HepG2 (cell line): Measurements from ENCODE around the gene C1orf50. TPM values are rescaled to one million over a fixed set of nuclear protein-coding genes. Genes with fewer than 3 reads are reported as not detected.

Experiments
- ATAC-seq: fragments of 200-7000 bp; cut with Tn5 transposase; 3 replicates; pipeline ENCODE4 v1.9.1; 2020; ENCODE audit warnings: mild to moderate bottlenecking, moderate library complexity
- BruUV-seq: library from RNA; stranded (reverse); fragments of 400-500 nt; replicated peaks from 2 replicates; lab custom pipeline; 2021; lab: Mats Ljungman, UMichigan
- CTCF ChIA-PET: fragments of 300-600 bp; formaldehyde crosslinking; extraction: SDS; loops from one replicate; lab custom pipeline; 2021; ENCODE audit warnings: low total read pairs, inconsistent platforms, low intra/inter-chr PET ratio; lab: Yijun Ruan, JAX
- POLR2A ChIA-PET: fragments of 350-600 bp; sonication (Branson Sonifier 250); formaldehyde crosslinking; loops from one replicate; lab custom pipeline; 2020; ENCODE audit warnings: antibody characterized with exemption, inconsistent platforms; lab: Yijun Ruan, JAX
- DNase-seq: peaks from one replicate; pipeline ENCODE4 v3.0.0-alpha.2; 2015; ENCODE audit warnings: low spot score
- FAIRE-seq: peaks from 3 replicates; lab custom pipeline; 2011; peaks lifted over from hg19 to GRCh38; lab: Jason Lieb, UNC
- H2AFZ ChIP-seq: one replicate; pipeline ENCODE4 v1.6.1; 2011; ENCODE audit warnings: low read length, inconsistent platforms
- H3K27ac ChIP-seq: fragments of 300-600 bp; 3 replicates; pipeline ENCODE4 v1.8.0; 2011; ENCODE audit warnings: mixed run types, mild to moderate bottlenecking, mixed read lengths, low read length, inconsistent platforms; ENCODE audit not compliant: insufficient read depth; ENCODE audit errors: extremely low read length
- H3K27me3 ChIP-seq, 2 experiments: fragments of 200-600 bp in 1 of 2; 2 replicates in 1 of 2; 3 replicates in 1 of 2; pipeline versions ENCODE4 v1.6.0 to v1.8.0; 2011; ENCODE audit warnings: low read length in 2 of 2, mild to moderate bottlenecking in 2 of 2, moderate library complexity in 2 of 2, inconsistent platforms in 1 of 2; ENCODE audit not compliant: insufficient read depth in 2 of 2, control insufficient read depth in 1 of 2
- H3K36me3 ChIP-seq, 2 experiments: fragments of 200-600 bp in 1 of 2; replicated peaks in 1 of 2; 2 replicates in 1 of 2; 3 replicates in 1 of 2; pipeline versions ENCODE4 v1.5.1 to v1.8.0; 2011; ENCODE audit warnings: low read length in 2 of 2, inconsistent platforms in 1 of 2; ENCODE audit not compliant: insufficient read depth in 2 of 2, control insufficient read depth in 1 of 2
- H3K4me1 ChIP-seq: 2 replicates; pipeline ENCODE4 v1.5.1; 2012; ENCODE audit warnings: low read length, inconsistent platforms; ENCODE audit not compliant: insufficient read depth
- H3K4me2 ChIP-seq: 2 replicates; pipeline ENCODE4 v1.6.0; 2011; ENCODE audit warnings: low read depth, low read length, inconsistent platforms
- H3K4me3 ChIP-seq, 3 experiments: fragments of 200-600 bp in 1 of 3; sonication (generic), shearing (Covaris generic) in 1 of 3; replicated peaks in 1 of 3; 2 replicates each; pipeline ENCODE4 v1.5.1; 2011 to 2016; ENCODE audit warnings: low read length in 3 of 3, inconsistent platforms in 2 of 3, low read depth in 2 of 3, mild to moderate bottlenecking in 2 of 3, control low read depth in 1 of 3, mixed read lengths in 1 of 3; ENCODE audit not compliant: insufficient read depth in 1 of 3
- H3K79me2 ChIP-seq: one replicate; pipeline ENCODE4 v1.6.1; 2011; ENCODE audit warnings: low read length, inconsistent platforms; ENCODE audit not compliant: insufficient read depth
- H3K9ac ChIP-seq: 2 replicates; pipeline ENCODE4 v1.6.0; 2011; ENCODE audit warnings: mild to moderate bottlenecking, low read depth, low read length, inconsistent platforms; ENCODE audit not compliant: insufficient read depth
- H3K9me3 ChIP-seq: 2 replicates; pipeline ENCODE4 v1.5.1; 2012; ENCODE audit warnings: mild to moderate bottlenecking, low read length
- H4K20me1 ChIP-seq: 2 replicates; pipeline ENCODE4 v1.6.0; 2011; ENCODE audit warnings: inconsistent platforms, mild to moderate bottlenecking, low read length, moderate library complexity; ENCODE audit not compliant: insufficient read depth
- EED ChIP-seq: sonication (generic); formaldehyde crosslinking; IDR thresholded peaks from 2 replicates; pipeline ENCODE4 v1.5.0; 2020; ENCODE audit warnings: mild to moderate bottlenecking, missing genetic modification reagents
- MEF2D ChIP-seq: sonication (generic); formaldehyde crosslinking; IDR thresholded peaks from 2 replicates; pipeline ENCODE4 v1.5.1; 2020; ENCODE audit warnings: mild to moderate bottlenecking, missing genetic modification reagents
- NFKB2 ChIP-seq: sonication (generic); formaldehyde crosslinking; IDR thresholded peaks from 2 replicates; pipeline ENCODE4 v1.4.0; 2020; ENCODE audit warnings: missing genetic modification reagents, borderline replicate concordance
- NR0B2 ChIP-seq: sonication (generic); formaldehyde crosslinking; IDR thresholded peaks from 2 replicates; pipeline ENCODE4 v1.4.0; 2020; ENCODE audit warnings: mild to moderate bottlenecking, missing genetic modification reagents
- PHB2 ChIP-seq: fragments of 450-650 bp; IDR thresholded peaks from 2 replicates; pipeline ENCODE4 v1.6.1; 2018; ENCODE audit not compliant: partially characterized antibody
- POLR2AphosphoS5 ChIP-seq: IDR thresholded peaks from 2 replicates; pipeline ENCODE4 v1.6.1; 2012; ENCODE audit warnings: low read depth, low read length
- RNF219 ChIP-seq: sonication (generic); formaldehyde crosslinking; IDR thresholded peaks from 2 replicates; pipeline ENCODE4 v1.5.0; 2020; ENCODE audit warnings: mild to moderate bottlenecking, missing genetic modification reagents
- ZBTB7A ChIP-seq: sonication (generic); formaldehyde crosslinking; IDR thresholded peaks from 2 replicates; pipeline ENCODE4 v1.8.0; 2022; ENCODE audit warnings: mild to moderate bottlenecking, missing genetic modification reagents
- ZNF629 ChIP-seq: sonication (generic); formaldehyde crosslinking; conservative IDR thresholded peaks from 2 replicates; pipeline ENCODE4 v1.5.0; 2020; ENCODE audit warnings: missing genetic modification reagents
- WGBS: methylation state at CpG from one replicate; pipeline ENCODE4 v1.1.6; 2017; ENCODE audit warnings: low lambda C conversion rate; 5-methylcytosine and 5-hydroxymethylcytosine counted together
- in situ Hi-C: cut with HindIII; loops from 2 replicates; pipeline ENCODE4 v1.10.0; 2017; ENCODE audit warnings: low pct_unique_long_range_greater_than_20kb; ENCODE audit not compliant: extremely low pct_ligation_motif_present
- intact Hi-C: fragments of 100-400 bp; cut with micrococcal nuclease; formaldehyde crosslinking; loops from one replicate; pipeline ENCODE4 v1.10.0; 2022; ENCODE audit not compliant: unreplicated experiment
- polyA plus RNA-seq, 8 experiments: library from polyadenylated mRNA; depleted of rRNA in 3 of 8; stranded (reverse) in 7 of 8; unstranded in 1 of 8; fragments of >200 nt; fragmentation: Illumina TruSeq in 4 of 8; extraction: Trizol in 4 of 8; gene quantifications; 2 replicates each; pipeline versions ENCODE4 v1.2.1 to v1.2.3, GENCODE V29; 2011 to 2016; ENCODE audit warnings: low read depth in 4 of 8, missing spikeins in 1 of 8, mixed read lengths in 1 of 8; ENCODE audit not compliant: insufficient read depth in 1 of 8
- total RNA-seq, 5 experiments: library from RNA; depleted of rRNA; stranded (reverse); fragments of >200 nt; fragmentation: Illumina TruSeq; extraction: Trizol; gene quantifications; 2 replicates each; pipeline ENCODE4 v1.2.3, GENCODE V29; 2016; ENCODE audit warnings: low read depth in 1 of 5

The C1orf50 gene
- total and polyA plus RNA-seq, 2 of the 13 experiments (the other 11 are each of a cell fraction or from before 2014, with no cell fraction given): 4.3 to 4.8 TPM

GRCh38 chr1:42745851-42746250 lies 21.2 kb upstream of the C1orf50 start:
- Histone ChIP-seq H3K79me2 (no peaks in the 10 kb centered on the region), H3K27ac (no peak overlapping the region), H3K9ac (no peak overlapping the region), H3K9me3 (no peaks in the 10 kb centered on the region), H3K4me2 (no peak overlapping the region), H4K20me1 (no peaks in the 10 kb centered on the region), H3K4me1 (peaks cover 28% of the 10 kb centered on the region), H3K36me3 (peaks cover 14 to 41% of the 10 kb centered on the region in 2 experiments; a peak in 3 of 5 replicates), H3K27me3 (no peaks in the 10 kb centered on the region), H3K4me3 (no peak overlapping the region), H2AFZ (no peak overlapping the region)
- intact Hi-C loops: loop anchor here (5.0 to 10.0 kb wide), 2 partner anchors 234 to 411 kb away; partner anchors contain the start of gene FOXJ3
- 92% methylated on average over 6 of the region's 8 CpGs for WGBS
- no peak for ATAC-seq
- in situ Hi-C loops: loop anchor here (5.0 to 25.0 kb wide), 3 partner anchors 174 to 601 kb away; partner anchors contain the start of gene FOXJ3
- no peak for TF ChIP-seq ZBTB7A (CRISPR knock-in tag)
- no peak for TF ChIP-seq NFKB2 (CRISPR knock-in tag)
- 0 out of 2 replicates have a peak, but pooled peaks have one; percentile 22 for TF ChIP-seq POLR2AphosphoS5
- no peak for TF ChIP-seq MEF2D
- TF ChIP-seq PHB2: no peak
- TF ChIP-seq EED (CRISPR knock-in tag): no peak
- peak; percentile 63 for TF ChIP-seq ZNF629 (CRISPR knock-in tag)
- TF ChIP-seq RNF219: no peak
- no peak for TF ChIP-seq NR0B2 (CRISPR knock-in tag)
- DNase-seq: no peak
- no TSS peak for BruUV-seq
- ChIA-PET POLR2A (interaction anchor here (1.3 to 1.4 kb wide), 2 partner anchors 63 to 88 kb away, joined by 4 to 5 read pairs; partner anchors contain the start of genes PPIH and YBX1), CTCF (no interaction called here)
- FAIRE-seq: no peak
